NCI-H1048 (cell line): ENCODE data around the gene FAT1.
A peak's percentile ranks its signal among the peaks of the same experiment; 100 is the strongest.
"Not testable (repeated sequence)": the region's sequence is repeated elsewhere in the genome, so short reads cannot be mapped to it uniquely, and the experiment has no call there.

Experiments used
- DNase-seq: peaks from one replicate; lab custom pipeline; 2025; lab: John Stamatoyannopoulos, UW

The FAT1 gene, protein sequence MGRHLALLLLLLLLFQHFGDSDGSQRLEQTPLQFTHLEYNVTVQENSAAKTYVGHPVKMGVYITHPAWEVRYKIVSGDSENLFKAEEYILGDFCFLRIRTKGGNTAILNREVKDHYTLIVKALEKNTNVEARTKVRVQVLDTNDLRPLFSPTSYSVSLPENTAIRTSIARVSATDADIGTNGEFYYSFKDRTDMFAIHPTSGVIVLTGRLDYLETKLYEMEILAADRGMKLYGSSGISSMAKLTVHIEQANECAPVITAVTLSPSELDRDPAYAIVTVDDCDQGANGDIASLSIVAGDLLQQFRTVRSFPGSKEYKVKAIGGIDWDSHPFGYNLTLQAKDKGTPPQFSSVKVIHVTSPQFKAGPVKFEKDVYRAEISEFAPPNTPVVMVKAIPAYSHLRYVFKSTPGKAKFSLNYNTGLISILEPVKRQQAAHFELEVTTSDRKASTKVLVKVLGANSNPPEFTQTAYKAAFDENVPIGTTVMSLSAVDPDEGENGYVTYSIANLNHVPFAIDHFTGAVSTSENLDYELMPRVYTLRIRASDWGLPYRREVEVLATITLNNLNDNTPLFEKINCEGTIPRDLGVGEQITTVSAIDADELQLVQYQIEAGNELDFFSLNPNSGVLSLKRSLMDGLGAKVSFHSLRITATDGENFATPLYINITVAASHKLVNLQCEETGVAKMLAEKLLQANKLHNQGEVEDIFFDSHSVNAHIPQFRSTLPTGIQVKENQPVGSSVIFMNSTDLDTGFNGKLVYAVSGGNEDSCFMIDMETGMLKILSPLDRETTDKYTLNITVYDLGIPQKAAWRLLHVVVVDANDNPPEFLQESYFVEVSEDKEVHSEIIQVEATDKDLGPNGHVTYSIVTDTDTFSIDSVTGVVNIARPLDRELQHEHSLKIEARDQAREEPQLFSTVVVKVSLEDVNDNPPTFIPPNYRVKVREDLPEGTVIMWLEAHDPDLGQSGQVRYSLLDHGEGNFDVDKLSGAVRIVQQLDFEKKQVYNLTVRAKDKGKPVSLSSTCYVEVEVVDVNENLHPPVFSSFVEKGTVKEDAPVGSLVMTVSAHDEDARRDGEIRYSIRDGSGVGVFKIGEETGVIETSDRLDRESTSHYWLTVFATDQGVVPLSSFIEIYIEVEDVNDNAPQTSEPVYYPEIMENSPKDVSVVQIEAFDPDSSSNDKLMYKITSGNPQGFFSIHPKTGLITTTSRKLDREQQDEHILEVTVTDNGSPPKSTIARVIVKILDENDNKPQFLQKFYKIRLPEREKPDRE (N-terminal part only)

DNA sequence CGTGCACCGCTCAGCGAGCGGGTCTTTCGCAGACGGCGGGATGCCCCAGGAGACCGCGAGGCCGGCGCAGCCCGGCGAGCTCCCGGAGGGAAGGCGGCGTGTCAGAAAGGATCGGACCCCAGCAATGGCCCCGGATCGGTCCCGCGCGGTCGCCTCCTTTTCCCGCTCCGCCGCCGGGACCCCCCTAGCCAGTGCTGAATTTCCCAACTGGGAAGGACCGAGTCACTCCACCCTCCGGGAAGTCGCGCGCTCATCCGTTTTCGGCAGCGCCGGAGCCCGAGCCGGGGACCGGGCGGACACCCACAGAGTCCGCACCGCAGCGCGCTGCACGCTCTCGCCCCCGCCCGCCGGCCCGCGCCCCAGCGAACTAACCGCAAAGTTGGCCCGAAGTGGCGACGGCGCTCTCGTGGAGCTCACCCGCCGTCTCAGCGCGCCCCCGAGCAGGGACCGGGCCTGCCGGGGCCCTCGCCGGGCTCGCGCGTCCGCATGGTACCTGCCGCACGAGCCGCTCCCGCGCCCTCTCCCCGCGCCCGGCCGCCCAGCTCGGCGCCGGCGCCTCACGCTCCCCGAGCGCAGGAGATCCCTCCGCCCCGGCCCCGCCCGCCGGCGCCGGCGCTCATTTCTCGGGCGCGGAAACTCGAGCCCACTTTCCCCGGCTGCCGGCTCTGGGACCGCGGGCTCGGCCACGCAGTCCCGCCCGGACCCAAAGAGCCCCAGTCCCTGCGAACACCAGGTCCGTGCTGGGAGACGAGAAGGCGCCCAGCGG, at the start of gene FAT1:
Gene FAT1 (minus strand): TSS at position 565 of the 766 bp plus-strand sequence. CDS start 14,029 bp downstream, outside the sequence.
- peak; percentile 35 for DNase-seq

DNA sequence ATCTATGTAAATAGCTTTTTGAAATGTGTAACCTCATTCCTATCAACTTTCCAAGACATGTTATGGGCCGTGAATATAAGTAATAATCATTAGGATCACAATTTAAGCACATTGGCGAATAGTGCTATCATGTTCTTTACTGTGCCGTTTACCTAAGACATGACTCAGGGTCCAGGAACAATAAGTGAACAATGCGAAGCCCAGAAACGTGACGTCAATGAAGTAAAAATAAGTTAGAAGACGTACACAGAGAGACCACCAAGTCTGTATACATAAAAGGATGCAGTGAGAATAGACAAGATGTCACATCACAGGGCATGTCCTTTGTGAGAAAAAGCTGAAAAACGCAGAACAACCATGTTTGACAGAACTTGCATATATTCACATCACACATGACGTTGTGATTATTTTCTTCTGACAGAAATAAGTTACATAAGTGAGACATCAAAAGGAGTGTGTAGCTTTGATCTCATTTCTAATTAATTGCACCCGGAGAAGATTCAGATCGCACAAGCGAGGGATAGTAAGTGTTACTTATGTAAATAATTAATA, 49.4 kb upstream of the FAT1 start:
- no peak for DNase-seq

DNA sequence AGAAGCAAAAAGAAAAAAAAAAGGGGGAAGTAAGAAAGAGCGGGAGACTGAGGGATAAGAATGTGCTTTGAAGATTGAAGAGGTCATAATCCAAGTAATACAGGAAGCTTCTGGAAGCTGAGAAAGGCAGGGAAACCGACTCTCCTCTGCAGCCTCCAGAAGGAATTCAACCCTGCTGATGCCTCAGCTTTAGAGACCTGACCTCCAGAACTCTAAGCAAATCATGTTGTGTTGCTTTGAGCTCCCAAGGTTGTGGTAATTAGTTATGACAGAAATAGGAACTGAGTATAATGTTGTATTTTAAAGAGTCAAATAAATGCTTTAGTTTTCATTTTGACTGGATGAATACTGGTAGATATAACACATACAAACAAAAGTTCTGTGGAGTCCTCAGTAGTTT, 48.0 kb upstream of the FAT1 start:
- no peak for DNase-seq

DNA sequence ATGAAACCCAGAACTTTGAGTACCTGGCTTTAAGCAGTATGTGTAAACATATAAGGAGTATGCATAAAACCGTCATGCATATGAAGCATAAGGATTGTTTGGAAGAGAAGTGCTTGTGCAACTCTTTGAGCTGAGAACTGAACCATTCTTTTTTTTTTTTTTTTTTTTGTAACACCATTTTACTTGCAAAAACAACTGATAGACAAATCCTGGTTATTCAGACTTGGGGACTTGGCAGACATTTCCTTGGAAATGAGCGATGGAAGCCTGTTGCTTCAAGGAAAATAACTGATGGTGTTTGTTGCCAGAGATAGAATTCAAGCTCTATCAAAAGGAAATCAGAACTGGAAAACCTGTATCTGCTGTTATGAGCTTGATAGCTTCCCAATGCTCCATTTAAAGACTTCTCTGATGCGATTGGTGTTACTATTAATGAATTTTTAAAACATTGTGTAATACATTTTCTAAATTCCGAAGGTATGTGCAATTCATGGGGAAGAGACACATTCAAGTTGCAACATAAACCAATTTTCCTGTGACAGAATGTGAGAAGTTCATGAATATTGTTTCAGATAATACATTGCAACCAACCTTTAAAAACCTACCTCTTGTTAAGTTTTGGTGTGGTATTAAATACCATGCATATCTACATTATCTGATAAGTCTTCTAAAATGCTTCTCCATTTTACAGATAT, 47.0 kb upstream of the FAT1 start:
- no peak for DNase-seq

DNA sequence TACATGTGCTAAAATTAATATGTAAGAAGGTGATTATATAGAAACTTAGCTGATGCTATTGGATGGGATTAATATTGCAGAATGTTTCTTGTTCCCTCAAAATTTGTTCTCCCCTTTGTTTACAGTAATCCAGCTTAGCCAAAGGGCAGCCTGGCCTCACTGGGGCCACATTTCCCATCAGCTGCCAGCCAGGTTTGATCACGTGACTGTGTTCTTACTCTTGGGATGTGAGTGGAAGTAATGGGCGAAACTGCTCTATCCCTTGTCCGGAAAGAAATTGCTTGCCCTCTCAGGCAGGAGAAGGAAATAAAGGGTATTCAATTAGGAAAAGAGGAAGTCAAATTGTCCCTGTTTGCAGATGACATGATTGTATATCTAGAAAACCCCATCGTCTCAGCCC, 44.1 kb upstream of the FAT1 start:
- no peak for DNase-seq

DNA sequence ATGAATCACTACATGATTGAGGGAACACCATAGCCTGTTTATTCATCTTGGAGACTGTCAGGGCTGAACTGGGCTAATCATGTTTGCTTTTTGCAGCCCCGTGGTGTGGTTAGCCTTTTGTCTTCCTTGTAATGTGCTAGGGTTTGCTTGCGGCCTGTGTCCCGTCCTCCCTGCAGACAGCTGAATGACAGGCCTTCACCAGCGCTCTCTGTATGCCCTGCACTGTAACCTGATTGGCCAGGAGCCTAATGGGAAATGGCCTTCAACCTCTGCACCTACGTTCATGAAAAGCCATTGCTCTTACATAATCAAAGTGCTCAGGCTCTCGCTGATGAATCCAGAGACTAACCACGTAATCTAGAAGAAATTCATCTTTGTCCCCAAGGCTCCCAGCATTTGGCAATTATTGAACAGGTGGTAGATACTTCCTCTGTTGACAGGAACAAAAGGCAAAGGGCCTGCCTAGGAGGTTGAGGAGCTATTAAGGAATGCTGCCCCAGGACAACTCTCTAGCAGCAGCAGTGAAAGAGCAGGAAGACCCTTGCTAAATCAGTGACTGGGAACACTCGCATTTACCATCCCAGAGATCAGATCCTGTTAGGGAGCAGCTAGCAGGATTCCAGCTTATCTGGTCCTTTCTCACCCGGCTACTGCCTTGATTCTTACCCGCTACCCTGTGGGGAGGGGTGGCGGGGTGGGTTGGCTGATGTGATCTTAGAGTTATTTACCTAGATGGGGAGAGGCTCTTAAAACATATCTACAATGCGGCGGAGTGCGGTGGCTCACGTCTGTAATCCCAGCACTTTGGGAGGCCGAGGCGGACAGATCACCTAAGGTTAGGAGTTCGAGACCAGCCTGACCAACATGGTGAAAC, 42.3 kb upstream of the FAT1 start:
- no peak for DNase-seq

DNA sequence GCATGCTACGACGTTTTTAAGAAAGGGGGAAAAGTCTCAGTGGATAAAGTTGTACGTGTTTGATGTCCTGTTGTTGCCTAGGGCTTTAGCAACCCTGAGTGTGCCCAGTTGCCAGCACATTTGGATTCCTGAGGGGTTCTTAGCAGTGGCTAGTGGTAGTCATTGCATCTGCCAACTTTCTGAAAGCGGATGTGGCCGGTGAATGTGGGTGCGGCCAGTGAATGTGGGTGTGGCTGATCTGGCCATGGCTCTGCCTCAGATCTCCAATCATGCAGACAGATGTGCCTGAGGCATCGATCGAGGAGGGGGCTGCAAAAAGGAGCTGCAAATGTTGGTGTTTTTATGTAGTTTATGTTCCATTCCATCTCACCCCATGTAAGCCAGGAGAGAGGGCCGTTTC, 41.5 kb upstream of the FAT1 start:
- DNase-seq = no peak

DNA sequence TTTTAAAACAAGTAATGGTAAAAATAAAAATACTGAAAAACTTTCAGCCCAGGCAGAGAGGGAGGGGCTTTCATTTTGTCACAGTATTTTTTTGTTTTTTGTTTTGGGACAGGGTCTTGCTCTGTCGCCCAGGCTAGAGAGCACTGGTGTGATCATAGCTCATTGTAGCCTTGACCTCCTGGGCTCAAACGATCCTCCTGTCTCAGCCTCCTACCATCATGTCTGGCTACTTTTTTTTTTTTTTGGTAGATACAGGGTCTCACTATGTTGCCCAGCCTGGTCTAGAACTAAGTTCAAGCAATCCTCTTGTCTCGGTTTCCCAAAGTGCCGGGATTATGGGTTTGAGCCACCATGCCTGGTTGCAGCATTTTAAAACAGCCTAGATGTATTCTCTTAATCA, 40.8 kb upstream of the FAT1 start:
- DNase-seq = no peak

DNA sequence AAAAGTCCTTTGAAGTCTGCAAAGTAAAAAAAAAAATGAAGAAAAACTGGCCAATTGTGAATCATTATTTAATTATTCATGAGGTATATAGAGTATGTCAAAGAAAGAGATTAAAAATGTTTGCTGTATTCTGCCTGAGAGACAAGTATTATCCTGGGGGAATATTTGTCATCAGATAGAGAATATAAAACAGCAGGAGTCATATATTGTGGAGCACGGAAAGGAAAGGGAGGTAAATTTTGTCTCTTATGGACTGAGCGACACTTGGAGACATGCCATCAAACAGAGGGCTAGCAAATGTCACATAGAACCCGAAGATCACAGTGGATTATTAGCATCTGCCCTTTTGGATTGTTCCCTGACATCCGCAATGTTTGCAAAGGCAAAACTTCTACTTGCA, 39.2 kb upstream of the FAT1 start:
- DNase-seq = no peak

DNA sequence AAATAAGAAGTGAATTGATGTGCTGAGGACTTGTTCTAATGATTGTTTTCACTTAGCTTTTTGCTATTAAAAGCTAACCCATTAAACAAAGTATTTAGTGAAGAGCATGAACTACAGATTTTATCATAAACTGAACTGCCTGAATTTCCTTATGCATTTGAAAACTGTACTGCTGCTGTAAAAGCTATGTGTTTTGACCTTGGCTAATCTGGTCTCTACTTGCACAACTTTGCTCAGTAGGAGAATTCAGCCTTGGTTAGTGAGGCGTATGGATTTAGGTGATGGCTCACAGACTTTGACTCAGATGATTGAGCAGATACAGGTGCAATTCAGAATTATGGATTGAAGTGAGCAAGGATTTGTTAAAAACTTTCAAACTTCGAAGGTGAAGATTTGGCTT, 38.7 kb upstream of the FAT1 start:
- no peak for DNase-seq

DNA sequence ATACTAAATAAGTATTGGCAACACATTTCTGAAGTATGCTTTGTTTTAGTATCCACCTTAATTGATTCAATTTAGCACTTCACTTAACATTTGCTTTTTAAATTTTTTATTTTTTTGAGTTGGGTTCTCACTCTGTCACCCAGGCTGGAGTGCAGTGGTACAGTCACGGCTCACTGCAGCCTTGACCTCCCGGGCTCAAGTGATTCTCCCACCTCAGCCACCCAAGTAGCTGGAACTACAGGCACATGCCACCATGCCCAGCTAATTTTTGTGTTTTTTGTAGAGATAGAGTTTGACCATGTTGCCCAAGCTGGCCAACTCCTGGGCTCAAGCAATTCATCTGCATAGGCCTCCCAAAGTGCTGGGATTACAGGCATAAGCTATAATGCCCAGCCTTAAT, 38.3 kb upstream of the FAT1 start:
- not testable (repeated sequence) for DNase-seq

DNA sequence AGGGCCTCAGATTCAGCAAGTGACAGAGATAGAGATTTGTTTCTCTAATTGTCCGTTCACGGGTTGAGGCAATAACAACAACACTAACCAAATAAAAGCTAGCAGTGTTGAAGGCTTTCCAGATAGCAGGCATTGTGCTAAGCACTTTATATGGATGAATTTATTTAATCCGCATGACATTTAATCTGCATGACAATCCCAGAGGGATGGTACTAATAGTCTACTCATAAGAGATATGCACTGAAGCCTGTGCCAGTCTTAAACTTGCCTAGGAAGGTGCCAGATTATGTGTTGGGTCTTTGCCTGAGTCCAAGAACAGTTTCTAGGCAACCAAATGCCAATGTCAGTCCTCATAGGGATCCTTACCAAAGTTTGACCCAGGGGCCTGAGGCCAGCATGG, 37.7 kb upstream of the FAT1 start:
- no peak for DNase-seq

DNA sequence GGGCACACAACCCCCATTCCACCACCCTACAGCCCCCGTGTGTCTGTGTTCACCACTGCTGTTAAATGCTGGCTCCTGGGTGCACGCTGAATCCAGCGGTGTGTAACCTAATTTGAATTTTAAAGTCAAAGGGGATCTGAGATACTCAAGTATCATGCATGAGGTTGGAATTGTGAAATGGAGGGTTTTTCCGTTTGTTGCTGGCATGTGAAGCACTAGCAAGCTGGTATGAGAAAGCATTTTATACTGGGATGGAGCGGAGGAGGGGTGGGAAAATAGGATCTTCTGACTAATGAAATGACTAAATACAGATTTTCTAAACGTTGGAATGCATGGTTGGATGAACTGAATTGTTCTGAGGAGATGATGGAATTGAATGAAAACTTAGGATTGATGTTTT, 36.9 kb upstream of the FAT1 start:
- DNase-seq = no peak

DNA sequence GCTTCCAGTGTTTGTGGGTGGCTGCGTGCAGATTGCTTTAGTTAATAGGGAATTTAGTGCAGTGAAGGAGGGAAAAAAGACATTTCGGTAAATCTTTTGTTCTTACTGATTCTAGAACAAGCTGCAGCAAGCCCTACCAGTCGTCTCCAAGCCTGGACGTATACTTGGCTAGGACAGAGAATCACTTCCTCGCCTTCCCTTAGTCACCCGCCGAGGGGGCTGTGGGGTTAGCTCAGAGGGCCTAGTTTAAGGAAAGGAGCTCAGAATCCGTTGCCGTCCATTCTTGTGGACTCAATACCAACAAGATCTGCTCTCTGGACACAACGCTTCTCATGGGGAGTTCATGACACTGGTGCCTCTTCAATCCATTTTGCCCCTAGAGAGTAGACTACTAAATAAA, 36.3 kb upstream of the FAT1 start:
- no peak for DNase-seq

DNA sequence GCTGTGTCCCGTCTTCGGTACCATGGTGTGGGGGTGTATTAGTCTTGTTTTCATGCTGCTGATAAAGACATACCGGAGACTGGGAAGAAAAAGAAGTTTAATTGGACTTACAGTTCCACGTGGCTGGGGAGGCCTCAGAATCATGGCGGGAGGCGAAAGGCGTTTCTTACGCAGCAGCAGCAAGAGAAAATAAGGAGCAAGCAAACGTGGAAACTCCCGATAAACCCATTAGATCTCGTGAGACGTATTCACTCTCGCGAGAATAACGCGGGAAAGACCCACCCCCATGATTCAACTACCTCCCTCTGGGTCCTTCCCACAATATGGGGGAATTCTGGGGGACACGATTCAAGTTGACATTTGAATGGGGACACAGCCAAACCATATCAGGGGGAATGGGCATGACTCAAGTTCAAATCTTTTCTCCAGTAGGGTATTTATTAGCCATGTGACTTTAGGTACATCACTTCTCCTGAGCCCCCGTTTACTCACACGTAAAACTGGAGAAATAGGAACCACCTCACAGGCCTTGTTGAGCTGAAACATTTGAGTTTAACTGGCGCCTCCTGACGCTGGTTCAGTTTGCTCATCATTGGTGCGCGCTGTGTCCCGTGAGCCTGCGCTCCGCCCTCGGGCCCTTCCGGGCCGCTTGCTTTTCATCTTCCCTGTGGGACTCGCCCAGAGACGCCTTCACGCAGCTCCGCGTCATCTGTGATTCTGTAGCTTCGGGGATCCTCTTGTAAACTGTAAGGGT, 35.5 kb upstream of the FAT1 start:
- DNase-seq = no peak

DNA sequence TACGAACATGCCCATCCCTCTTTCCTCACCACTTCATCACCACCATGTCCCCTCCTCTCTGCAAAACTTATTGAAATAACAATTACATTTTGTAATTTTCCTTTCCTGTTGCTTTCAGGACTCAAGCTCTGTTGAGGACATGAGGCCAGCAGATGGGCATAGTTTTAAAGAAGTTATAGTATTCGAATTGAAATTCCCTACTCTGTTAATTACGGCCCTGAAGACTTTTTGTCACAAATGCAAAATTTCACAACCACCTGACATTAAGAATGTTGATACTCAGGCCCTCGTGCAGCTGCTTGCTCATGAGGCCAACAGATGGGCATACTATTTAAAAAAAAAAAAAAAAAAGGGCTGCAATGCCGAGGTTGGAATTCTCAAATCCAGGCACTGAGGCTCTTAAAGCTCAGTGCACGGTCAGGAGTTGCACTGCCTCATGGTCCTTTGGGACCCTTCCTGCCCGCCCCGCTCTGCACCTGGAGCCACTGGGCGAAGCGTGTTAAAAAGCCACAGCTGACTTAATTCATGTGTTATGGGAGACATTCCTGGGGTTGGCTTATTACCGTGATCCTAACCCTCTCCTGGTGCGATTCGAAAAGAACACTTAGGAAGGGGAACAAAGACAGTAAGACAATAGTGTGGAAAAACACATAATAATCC, 34.2 kb upstream of the FAT1 start:
- no peak for DNase-seq

DNA sequence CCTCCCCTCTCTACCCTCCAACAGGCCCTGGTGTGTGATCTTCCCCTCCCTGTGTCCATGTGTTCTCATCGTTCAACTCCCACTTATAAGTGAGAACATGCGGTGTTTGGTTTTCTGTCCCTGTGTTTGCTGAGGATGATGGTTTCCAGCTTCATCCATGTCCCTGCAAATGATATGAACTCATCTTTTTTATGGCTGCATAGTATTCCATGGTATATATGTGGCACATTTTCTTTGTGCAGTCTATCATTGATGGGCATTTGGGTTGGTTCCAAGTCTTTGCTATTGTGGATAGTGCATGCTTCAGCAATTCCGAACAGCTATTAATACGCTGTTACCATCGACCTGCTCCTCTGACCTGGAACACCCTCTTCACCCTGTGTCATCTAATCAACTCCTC, 32.9 kb upstream of the FAT1 start:
- DNase-seq = not testable (repeated sequence)
